Muscle layer of duodenum (tissue), 2 donors: Measurements from ENCODE around the gene KCNA2.

Experiments
- H3K27ac ChIP-seq: one replicate; pipeline ENCODE4 v1.7.0; 2013; ENCODE audit warnings: mild to moderate bottlenecking, low read length
- H3K27me3 ChIP-seq: one replicate; pipeline ENCODE4 v1.7.0; 2013; ENCODE audit warnings: low read depth, mild to moderate bottlenecking, control low read depth, low read length
- H3K36me3 ChIP-seq, 2 donors: one replicate each; pipeline ENCODE4 v1.7.0; 2013; ENCODE audit warnings: low read length in 2 of 2, control low read depth in 1 of 2, mild to moderate bottlenecking in 1 of 2; ENCODE audit not compliant: insufficient read depth in 2 of 2, control insufficient read depth in 1 of 2
- H3K4me1 ChIP-seq, 2 donors: one replicate each; pipeline ENCODE4 v1.7.0; 2013; ENCODE audit warnings: low read length in 2 of 2, mild to moderate bottlenecking in 2 of 2, control low read depth in 1 of 2, moderate library complexity in 1 of 2; ENCODE audit not compliant: insufficient read depth in 2 of 2, control insufficient read depth in 1 of 2
- H3K4me3 ChIP-seq, 2 donors: one replicate each; pipeline ENCODE4 v1.7.0; 2013; ENCODE audit warnings: low read length in 2 of 2, low read depth in 1 of 2, mild to moderate bottlenecking in 1 of 2
- H3K9me3 ChIP-seq, 2 donors: one replicate each; pipeline ENCODE4 v1.7.0; 2013; ENCODE audit warnings: low read length in 2 of 2, control low read depth in 1 of 2, mild to moderate bottlenecking in 1 of 2; ENCODE audit not compliant: control insufficient read depth in 1 of 2
- donor health status: healthy.

KCNA2 gene

DNA sequence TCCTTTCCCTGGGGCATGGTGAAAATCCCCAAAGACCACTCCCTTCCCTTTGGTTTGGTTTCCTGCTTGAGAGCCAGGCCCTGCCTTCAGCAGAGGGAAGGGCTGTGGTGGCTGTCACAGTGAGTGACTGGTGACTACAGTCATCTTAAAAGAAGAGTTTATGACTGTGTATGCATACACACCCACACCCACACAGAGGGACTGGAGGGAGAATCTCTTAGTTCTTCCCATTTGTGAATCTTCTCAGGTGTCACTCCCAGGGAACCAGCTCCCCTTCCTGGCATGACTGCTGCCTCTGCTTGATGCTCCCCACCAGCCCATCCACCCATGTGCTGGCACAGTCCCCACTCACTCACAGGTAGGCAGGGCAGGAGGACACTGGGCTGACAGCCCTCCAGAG, 3.9 kb upstream of the KCNA2 start:
- Histone ChIP-seq H3K27me3 (peaks cover 35% of the 10 kb centered on the region), H3K36me3 (peaks cover 0 to 1% of the 10 kb centered on the region in 2 donors), H3K4me1 (peaks cover 0 to 28% of the 10 kb centered on the region in 2 donors), H3K4me3 (no peak overlapping the region), H3K27ac (no peak overlapping the region), H3K9me3 (no peaks in the 10 kb centered on the region)

DNA sequence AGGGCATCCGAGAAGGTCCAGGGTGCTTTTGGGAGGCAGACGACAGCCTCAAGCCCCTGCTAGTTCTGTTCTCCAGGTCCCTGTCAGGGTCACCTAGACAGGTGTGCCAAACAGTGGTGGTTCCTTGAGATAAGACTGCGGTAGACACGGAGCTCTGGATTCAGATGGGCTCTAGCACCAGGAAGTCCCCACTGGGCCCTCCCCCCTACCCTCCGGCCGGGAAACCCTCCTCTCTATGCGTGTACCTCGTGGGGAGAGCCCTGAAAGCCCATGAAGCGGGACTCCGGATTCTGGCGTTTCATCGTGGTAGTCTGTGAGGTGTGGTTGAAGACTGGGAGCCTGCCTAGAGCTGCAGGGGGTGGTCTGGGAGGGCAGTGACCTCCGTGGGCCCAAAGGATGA, 2.1 kb upstream of the KCNA2 start:
- no peak overlapping the region for H3K27ac ChIP-seq
- H3K36me3 ChIP-seq = peaks cover 0 to 5% of the 10 kb centered on the region in 2 donors
- H3K9me3 ChIP-seq = no peaks in the 10 kb centered on the region
- H3K4me3 ChIP-seq = no peak overlapping the region
- H3K27me3 ChIP-seq = peaks cover 35% of the 10 kb centered on the region
- H3K4me1 ChIP-seq = peaks cover 0 to 34% of the 10 kb centered on the region in 2 donors

DNA sequence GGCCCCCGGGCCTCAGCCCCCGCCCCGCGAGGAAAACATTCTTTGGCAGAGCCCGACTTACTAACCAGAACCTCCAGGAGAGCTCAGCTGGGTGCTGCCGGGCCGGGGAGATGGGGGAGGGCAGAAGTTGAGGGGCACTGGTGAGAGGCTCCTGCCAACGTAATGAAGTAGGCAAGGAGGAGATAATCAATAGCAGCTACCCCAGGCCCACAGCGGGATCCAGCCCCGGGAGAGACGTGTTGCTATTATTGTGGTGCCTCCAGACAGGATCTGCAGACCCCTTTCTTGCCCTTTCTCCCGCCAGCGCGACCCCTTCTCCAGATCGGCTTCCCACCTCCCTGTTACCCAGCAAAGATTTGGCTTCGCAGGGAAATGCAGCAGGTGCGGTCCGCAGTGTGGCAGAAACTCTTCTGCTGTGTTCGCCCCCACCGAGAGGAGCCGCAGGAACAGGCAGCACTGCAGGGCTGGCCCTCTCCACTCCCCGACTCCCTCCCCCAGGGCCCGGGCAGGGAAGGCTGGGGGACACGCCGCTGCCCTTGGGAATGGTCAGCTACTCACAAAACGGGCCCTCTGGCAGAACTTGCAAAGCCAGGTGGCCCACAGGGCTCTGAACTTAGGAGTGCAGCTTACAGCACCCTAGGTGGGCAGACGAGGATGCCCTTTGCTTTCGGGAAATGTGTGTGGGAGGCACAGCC, 1.5 kb upstream of the KCNA2 start:
- Histone ChIP-seq H3K4me1 (peaks cover 0 to 34% of the 10 kb centered on the region in 2 donors), H3K9me3 (no peaks in the 10 kb centered on the region), H3K36me3 (peaks cover 0 to 5% of the 10 kb centered on the region in 2 donors), H3K4me3 (peak overlapping the region; percentile 12 to 90), H3K27ac (no peak overlapping the region), H3K27me3 (peaks cover 35% of the 10 kb centered on the region)

DNA sequence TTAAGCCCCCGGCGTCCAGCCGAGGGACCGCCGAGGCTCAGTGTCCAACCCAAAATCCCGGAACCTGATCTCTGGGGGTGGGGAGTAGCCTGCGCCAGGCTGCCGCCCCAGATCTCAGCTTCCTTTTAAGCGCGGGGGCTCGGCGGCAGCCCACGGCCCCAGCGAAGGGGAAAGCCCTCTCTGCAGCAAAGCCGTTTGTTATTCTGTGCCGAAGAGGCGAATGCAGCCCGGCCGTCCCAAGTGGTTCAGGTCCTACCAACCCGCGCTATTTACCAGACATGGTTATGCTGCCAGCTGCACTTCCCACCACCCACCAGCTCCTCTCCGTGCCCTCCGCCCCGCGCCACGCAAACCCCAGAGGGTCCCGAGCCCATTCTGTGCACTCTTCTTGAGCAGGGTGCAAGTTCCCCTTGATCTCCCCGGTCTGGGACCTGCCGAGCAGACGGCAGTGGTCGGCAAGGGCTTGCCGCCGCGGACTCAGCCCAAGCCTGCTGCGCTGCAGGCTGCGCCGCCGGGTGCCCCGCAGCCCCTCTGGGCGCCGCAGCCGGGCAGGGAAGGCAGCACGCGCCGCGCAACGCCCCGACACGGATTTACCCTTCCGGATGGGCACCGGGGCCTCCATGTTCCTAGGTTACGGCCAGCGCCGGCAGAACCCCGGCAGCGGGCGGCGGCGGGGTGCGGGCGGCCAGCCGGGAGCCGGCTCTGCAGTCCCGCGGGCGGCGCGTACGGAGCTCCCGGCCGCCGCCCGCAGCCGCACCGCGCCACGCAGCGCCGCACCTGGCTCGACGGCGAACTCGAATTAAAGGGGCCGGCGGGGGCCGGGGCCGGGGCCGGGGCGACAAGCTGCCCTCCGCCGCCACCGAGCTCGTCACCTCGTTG, 738 bp upstream of the KCNA2 start:
- H3K4me3 ChIP-seq = peak overlapping the region; percentile 54 to 90
- H3K4me1 ChIP-seq = peaks cover 0 to 34% of the 10 kb centered on the region in 2 donors
- peaks cover 35% of the 10 kb centered on the region for H3K27me3 ChIP-seq
- no peaks in the 10 kb centered on the region for H3K9me3 ChIP-seq
- peaks cover 0 to 5% of the 10 kb centered on the region in 2 donors for H3K36me3 ChIP-seq
- H3K27ac ChIP-seq = no peak overlapping the region

DNA sequence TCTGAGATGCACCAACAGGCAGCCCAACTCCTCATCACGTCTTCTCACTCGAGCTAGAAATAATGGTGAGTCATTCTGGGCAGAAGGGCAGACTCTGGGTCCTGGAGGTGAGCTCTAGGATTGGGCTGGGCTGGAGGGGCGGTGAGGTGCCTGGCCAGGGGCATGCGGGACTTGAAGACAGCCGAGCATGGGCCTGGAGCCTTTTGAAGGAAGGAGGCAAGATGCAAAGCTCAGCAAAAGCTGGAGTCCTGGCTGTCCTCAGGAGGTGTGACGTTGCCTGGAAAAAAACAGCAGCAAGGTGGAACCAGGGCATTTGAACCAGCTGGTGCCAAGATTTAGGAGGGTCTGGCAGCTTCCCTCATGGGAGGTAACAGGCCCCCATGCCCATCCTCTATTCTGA, 712 bp downstream of the KCNA2 start:
- Histone ChIP-seq H3K36me3 (peaks cover 0 to 11% of the 10 kb centered on the region in 2 donors), H3K4me3 (peak overlapping the region in 1 of 2 donors; percentile 90), H3K27ac (no peak overlapping the region), H3K27me3 (peaks cover 37% of the 10 kb centered on the region), H3K9me3 (no peaks in the 10 kb centered on the region), H3K4me1 (peaks cover 0 to 34% of the 10 kb centered on the region in 2 donors)

DNA sequence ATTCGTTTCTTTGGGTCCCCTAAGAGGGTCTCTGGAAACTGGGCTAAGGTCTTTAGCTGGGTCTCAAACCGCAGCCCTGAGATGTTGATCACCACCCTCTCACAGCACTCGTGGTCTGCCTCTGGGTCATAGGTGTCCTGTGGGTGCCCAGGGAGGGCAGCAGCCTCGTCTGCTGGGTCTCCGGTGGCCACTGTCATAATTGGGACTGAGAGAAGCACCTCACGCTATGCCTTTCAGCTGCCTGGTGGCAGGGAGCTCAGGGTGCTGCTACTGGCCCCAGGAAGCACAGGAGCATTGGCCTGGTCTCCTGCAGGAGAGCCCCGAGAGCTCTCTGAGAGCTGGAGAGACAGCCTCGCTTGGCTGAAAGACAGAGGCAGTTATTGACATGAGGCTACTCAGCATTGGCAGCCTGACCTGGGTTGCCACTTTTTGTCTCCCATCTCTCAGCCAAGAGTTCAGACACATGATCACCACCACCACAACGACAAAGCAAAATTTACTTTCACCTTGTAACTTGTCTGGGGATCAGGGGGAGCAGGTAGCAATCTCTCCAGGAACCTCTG, 1.5 kb downstream of the KCNA2 start:
- H3K4me1 ChIP-seq = peaks cover 0 to 34% of the 10 kb centered on the region in 2 donors
- H3K4me3 ChIP-seq = peak overlapping the region in 1 of 2 donors; percentile 90

DNA sequence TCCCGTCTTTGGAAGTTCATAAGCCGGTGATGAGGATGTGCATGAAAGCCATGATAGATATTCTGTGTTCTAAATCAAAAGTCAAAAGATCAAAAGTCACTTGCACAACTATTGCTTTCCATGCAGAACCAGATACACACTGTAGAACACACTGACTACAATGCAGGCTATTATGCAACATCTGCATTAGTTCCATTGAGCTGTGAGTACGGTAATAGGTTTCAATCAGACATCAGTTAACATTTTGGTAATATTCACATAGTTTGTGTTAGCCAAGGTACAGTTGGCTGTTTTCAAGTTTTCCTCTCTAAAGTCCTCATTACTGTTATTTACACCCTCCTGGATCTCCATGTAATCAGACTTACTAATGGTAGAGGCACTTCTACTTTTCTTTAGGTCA, 3.1 kb downstream of the KCNA2 start:
- no peak overlapping the region for H3K27ac ChIP-seq
- H3K36me3 ChIP-seq = peaks cover 0 to 11% of the 10 kb centered on the region in 2 donors
- no peaks in the 10 kb centered on the region for H3K9me3 ChIP-seq
- peaks cover 20% of the 10 kb centered on the region for H3K27me3 ChIP-seq
- no peak overlapping the region for H3K4me3 ChIP-seq
- H3K4me1 ChIP-seq = peaks cover 0 to 34% of the 10 kb centered on the region in 2 donors

More for the DNA sequence above, 1.5 kb downstream of the KCNA2 start:
- no peak overlapping the region for H3K27ac ChIP-seq
- peaks cover 0 to 11% of the 10 kb centered on the region in 2 donors for H3K36me3 ChIP-seq
- H3K27me3 ChIP-seq = peaks cover 30% of the 10 kb centered on the region
- no peaks in the 10 kb centered on the region for H3K9me3 ChIP-seq

DNA sequence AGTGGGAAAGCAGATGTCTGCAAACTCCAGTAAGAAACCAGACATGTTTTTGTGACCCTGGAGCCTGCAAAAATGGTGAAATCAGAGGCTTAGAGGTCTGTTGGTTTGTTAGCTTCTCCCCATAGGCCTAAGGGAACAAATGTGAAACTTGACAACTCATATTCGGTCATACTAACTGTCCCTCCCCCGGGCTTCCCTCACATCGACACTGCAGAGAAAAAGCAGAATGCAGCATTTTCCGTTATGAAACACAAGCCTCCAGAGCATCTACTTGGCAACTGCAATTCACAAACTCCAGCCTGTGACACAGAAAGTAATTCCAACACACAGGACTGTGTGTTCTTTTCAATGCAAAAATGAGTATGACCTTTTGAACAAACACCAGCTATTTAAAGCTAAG, 3.7 kb downstream of the KCNA2 start:
- Histone ChIP-seq H3K4me3 (no peak overlapping the region), H3K27ac (no peak overlapping the region), H3K4me1 (peaks cover 0 to 28% of the 10 kb centered on the region in 2 donors), H3K27me3 (peaks cover 14% of the 10 kb centered on the region), H3K36me3 (peaks cover 0 to 11% of the 10 kb centered on the region in 2 donors), H3K9me3 (no peaks in the 10 kb centered on the region)

DNA sequence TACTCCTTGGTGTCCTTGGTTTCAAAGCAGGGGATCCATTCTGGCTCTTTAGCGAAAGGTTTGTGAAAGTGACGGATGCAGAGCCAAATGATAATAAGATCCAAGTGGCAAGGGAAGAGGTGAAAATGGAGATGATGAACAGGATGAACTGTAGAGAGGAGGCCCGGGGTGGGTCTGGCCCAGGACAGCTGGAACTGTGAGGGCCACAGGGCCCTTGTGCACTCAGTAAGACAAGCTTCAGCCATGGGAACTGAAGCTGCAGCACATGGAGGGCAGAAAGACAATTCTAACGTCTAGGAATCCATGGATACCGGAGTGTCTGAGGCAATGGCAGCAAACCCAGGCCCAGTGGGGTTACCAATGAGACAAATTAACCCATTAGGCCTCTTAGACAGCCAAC, 4.8 kb downstream of the KCNA2 start:
- peaks cover 9% of the 10 kb centered on the region for H3K27me3 ChIP-seq
- peaks cover 0 to 19% of the 10 kb centered on the region in 2 donors for H3K4me1 ChIP-seq
- H3K27ac ChIP-seq = no peak overlapping the region
- peaks cover 0 to 11% of the 10 kb centered on the region in 2 donors for H3K36me3 ChIP-seq
- H3K4me3 ChIP-seq = no peak overlapping the region
- no peaks in the 10 kb centered on the region for H3K9me3 ChIP-seq

DNA sequence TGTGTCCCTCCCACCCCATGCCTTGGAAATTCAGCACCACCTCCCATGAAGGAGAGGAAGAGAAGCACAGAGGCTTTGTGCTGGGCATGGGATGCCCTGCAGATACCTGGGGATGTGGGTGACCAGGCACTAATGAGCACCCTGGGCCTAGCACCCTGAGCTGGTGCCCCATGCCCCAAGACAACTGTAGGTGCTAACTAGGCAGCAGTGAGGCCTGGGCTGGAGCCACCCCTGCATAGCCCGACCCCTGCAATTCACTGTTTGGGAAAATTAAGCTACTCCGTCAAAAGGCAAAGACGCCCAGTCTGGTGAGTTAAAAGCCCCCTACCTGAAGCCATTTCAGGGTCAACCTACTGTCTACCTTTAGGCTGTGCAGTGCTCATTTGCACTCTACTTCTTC, 5.4 kb downstream of the KCNA2 start:
- Histone ChIP-seq H3K27ac (no peak overlapping the region), H3K4me3 (no peak overlapping the region), H3K9me3 (no peaks in the 10 kb centered on the region), H3K36me3 (peaks cover 0 to 11% of the 10 kb centered on the region in 2 donors), H3K4me1 (peaks cover 0 to 13% of the 10 kb centered on the region in 2 donors), H3K27me3 (peaks cover 6% of the 10 kb centered on the region)

DNA sequence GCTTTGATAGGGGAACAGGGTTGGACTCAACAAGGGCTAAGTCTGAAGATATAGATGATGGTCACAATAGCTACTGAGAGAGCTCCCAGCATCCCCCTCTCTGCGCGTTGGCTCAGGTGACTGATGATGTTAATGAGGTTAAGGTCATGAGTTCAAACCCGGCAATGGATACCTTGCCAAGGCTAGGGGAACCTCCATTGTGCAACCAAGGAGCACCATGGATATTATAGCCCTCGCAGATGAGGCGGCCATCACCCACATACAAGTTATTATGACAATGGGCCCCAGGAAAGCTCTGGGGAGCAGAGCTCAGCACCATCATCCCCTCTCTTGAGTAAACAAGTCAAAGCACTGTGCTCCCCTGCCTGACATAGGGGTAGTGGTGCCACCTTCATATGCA, 8.2 kb downstream of the KCNA2 start:
- peaks cover 5% of the 10 kb centered on the region for H3K27me3 ChIP-seq
- H3K4me1 ChIP-seq = peaks cover 0 to 6% of the 10 kb centered on the region in 2 donors
- peaks cover 0 to 7% of the 10 kb centered on the region in 2 donors for H3K36me3 ChIP-seq
- H3K27ac ChIP-seq = no peak overlapping the region
- H3K9me3 ChIP-seq = no peaks in the 10 kb centered on the region
- H3K4me3 ChIP-seq = no peak overlapping the region
